HG02973 (cell line): ENCODE results near the gene ARHGAP33.
"Not testable (repeated sequence)": the region's sequence is repeated elsewhere in the genome, so short reads cannot be mapped to it uniquely, and the experiment has no call there.

Source experiments
- ATAC-seq: cut with Tn5 transposase; IDR thresholded peaks from one replicate; pipeline ENCODE4 v1.9.1; 2021; ENCODE audit warnings: moderate library complexity; ENCODE audit not compliant: unreplicated experiment

The ARHGAP33 gene

DNA sequence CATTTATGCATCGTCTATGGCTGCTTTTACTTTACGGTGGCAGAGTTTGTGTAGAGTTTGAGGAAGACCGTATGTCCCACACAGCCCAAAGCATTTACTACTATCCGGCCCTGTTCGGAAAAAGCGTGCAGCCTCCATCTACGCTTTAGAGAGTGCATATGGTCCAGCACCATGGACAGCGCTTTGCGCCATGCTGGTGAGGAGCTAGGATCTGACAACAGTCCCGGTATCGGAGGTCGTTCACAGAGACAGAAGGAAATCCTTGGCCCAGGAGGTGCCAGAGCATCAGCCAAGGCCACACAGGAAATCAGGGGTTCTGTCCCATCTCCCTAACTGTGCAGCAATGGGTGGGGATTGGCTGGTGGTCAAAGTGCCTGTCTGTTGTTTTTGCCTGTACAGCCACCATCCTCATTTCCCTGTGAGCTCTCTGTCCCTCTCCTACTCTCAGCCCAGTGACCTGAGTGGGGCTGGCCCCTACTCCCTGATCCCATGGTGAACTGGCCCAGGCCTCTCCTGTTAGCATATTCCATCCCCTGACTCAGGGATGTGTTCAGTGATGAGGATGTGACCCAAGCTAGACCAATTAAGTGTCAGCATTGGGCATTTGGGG lies 53.4 kb downstream of the ARHGAP33 start:
- ATAC-seq, result no peak

DNA sequence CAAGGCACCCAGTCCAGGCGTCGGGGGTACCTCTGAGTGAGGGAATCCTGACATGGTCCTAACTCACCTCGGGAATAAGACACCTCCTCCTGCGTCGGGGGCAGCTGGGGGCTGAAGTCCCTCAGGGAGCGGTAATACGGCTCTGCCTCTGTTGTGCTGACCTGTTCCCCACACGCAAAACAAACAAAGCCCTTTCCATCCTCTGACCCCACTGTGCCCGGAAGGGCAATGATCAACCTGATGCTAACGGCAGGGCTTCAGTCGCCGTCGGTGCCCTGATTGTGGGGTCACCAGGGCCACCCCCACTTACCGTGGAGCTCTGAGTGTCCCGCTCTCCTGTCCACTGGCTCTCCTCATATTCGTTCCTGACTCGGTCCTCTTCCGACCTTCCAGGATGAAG lies 55.6 kb downstream of the ARHGAP33 start:
- ATAC-seq, result no peak

DNA sequence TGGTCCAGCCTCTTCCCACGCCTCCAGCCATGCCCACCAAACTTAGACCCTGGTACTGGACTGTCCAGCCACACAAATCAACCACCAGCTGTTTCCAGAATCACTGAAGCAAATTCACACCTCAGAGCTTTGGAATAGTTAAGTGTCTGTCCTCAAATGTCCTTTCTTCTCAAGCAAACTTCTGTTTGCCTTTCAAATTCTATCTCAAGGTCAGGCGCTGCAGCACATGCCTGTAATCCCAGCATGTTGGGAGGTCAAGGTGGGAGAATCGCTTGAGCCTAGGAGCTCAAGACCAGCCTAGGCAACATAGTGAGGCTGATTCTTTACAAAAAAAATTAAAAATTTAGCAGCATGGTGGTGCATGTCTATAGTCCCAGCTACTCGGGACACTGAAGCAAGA lies 56.7 kb downstream of the ARHGAP33 start:
- ATAC-seq, result no peak

DNA sequence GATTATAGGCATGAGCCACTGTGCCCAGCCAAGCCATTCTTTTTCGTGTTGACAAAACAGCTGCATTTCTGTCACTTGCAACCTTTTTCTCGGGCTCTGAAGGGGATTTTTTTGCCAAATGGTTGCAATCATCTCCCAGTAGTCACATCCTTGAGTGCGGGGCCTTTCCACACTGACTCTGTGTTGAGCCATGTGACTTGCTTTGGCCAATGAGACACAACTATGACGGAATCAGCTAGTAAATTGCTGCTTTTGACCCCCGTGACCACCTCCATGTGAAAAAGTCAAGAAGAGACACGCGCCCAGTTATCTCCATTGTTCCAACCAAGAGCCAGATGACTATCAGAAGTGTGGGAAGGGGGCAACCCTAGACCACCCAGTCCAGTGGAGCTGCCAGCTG lies 58.6 kb downstream of the ARHGAP33 start:
- no peak for ATAC-seq

GRCh38 chr19:35836096-35836495 lies 60.7 kb downstream of the ARHGAP33 start:
- ATAC-seq, result not testable (repeated sequence)
